Activated CD8-positive, alpha-beta memory T cell treated with anti-CD3 and anti-CD28 coated beads, Interleukin-2, amount 50 U/mL, for 1 hour (primary cell): ENCODE data around the gene PRLHR.
"Not testable (repeated sequence)": the region's sequence is repeated elsewhere in the genome, so short reads cannot be mapped to it uniquely, and the experiment has no call there.

Source experiments
- DNase-seq: peaks from one replicate; pipeline ENCODE4 v3.0.0-alpha.2; 2020; ENCODE audit errors: extremely low read depth

The PRLHR gene

GRCh38 chr10:118595598-118596425 lies at the start of gene PRLHR:
Gene PRLHR, minus strand, starts transcription at chr10:118595648. Its CDS starts 404 bp downstream, at chr10:118595244.
- DNase-seq = no peak

GRCh38 chr10:118642228-118642627 lies 46.8 kb upstream of the PRLHR start:
- no peak for DNase-seq

- DNase-seq = no peak
Observed at GRCh38 chr10:118638680-118639079, 43.2 kb upstream of the PRLHR start.

- no peak for DNase-seq
Observed at GRCh38 chr10:118635674-118636402, 40.4 kb upstream of the PRLHR start.

- DNase-seq = no peak
Observed at GRCh38 chr10:118633786-118634185, 38.3 kb upstream of the PRLHR start.

- no peak for DNase-seq
Observed at GRCh38 chr10:118629211-118629610, 33.8 kb upstream of the PRLHR start.

GRCh38 chr10:118628397-118628796 lies 32.9 kb upstream of the PRLHR start:
- no peak for DNase-seq

GRCh38 chr10:118626953-118627352 lies 31.5 kb upstream of the PRLHR start:
- no peak for DNase-seq

GRCh38 chr10:118625504-118625903 lies 30.1 kb upstream of the PRLHR start:
- no peak for DNase-seq

GRCh38 chr10:118624747-118625146 lies 29.3 kb upstream of the PRLHR start:
- no peak for DNase-seq

GRCh38 chr10:118621304-118621942 lies 26.0 kb upstream of the PRLHR start:
- no peak for DNase-seq

- not testable (repeated sequence) for DNase-seq
Observed at GRCh38 chr10:118613863-118614262, 18.4 kb upstream of the PRLHR start.

GRCh38 chr10:118610577-118610976 lies 15.1 kb upstream of the PRLHR start:
- DNase-seq = no peak

- no peak for DNase-seq
Observed at GRCh38 chr10:118607768-118608354, 12.4 kb upstream of the PRLHR start.

GRCh38 chr10:118605694-118606093 lies 10.2 kb upstream of the PRLHR start:
- DNase-seq = no peak

- no peak for DNase-seq
Observed at GRCh38 chr10:118596426-118597124, 1.1 kb upstream of the PRLHR start.

GRCh38 chr10:118595064-118595420 lies 406 bp downstream of the PRLHR start:
- DNase-seq = no peak

GRCh38 chr10:118594392-118595063 lies 920 bp downstream of the PRLHR start:
- DNase-seq = no peak

- no peak for DNase-seq
Observed at GRCh38 chr10:118592675-118593330, 2.6 kb downstream of the PRLHR start.

GRCh38 chr10:118590334-118590733 lies 5.1 kb downstream of the PRLHR start:
- DNase-seq = no peak
